ENCODE measurements around the gene TIMM44. TPM values are rescaled to one million over a fixed set of nuclear protein-coding genes. Genes with fewer than 3 reads are reported as not detected.
A peak's percentile ranks its signal among the peaks of the same experiment; 100 is the strongest.

Gene TIMM44
- total RNA-seq, 3 donors from 2014 or later = 55.5 to 80.4 (median 63.4) TPM

DNA sequence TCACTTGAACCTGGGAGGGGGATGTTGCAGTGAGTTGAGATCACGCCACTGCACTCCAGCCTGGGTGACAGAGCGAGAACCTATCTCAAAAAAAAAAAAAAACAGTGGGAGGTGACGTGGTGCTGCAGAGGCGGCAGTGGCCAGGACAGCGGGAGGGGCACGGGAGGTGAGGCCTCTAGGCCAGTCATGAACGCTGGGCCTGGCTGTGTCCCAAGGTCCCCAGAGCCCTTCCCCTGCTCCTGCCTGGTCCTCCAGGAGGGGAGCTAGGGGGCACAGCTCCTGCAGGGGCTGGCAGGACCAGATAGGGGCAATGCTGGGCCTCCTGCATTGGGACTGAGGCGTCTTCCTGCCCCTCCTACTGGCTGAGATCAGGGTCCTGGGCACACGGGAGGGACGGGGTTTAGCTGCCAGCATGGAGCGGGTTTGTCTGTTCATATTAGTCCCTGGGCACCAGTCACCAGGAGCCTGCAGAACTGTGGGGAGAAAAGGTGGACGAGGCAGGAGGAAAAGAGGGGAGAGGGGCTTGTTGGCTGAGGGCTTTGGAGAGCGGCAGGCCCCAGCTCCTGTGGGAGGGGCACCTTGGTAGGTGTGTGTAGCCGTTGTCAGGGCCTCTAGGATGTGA lies 35.3 kb downstream of the TIMM44 start:
- Histone ChIP-seq H3K36me3 (ENCODE audit: low read depth) (peaks cover 25% of the 10 kb centered on the region), H3K4me1 (ENCODE audit: low read depth) (peaks cover 14% of the 10 kb centered on the region)

DNA sequence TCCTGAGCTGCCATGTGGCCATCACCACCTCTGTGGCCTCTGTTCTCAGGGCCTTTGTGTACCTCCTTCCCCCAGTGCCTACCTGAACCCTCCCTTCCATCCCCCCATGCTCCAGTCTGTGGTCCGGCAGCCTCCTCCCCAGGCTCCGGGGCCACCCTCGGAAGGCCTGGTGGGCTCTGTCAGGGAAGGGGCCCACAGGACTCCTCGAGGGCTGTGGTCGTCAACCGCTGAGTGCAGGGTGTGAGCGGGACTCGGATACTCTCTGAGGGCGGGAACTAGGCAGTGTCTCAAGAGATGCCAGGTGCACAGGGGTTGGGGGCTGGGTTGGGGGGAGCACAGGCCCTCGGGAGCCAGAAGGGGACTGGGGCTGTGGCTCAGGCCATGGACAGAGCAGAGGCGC lies 35.9 kb downstream of the TIMM44 start:
- H3K4me3 ChIP-seq = no peak overlapping the region
- peaks cover 26% of the 10 kb centered on the region for H3K36me3 ChIP-seq (ENCODE audit: low read depth)
- DNase-seq (no peak), ATAC-seq (no peak)
- TF ChIP-seq, protein P1, sequence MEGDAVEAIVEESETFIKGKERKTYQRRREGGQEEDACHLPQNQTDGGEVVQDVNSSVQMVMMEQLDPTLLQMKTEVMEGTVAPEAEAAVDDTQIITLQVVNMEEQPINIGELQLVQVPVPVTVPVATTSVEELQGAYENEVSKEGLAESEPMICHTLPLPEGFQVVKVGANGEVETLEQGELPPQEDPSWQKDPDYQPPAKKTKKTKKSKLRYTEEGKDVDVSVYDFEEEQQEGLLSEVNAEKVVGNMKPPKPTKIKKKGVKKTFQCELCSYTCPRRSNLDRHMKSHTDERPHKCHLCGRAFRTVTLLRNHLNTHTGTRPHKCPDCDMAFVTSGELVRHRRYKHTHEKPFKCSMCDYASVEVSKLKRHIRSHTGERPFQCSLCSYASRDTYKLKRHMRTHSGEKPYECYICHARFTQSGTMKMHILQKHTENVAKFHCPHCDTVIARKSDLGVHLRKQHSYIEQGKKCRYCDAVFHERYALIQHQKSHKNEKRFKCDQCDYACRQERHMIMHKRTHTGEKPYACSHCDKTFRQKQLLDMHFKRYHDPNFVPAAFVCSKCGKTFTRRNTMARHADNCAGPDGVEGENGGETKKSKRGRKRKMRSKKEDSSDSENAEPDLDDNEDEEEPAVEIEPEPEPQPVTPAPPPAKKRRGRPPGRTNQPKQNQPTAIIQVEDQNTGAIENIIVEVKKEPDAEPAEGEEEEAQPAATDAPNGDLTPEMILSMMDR (IDR thresholded peaks at IDR 0.05) = no peak
- H3K4me1 ChIP-seq (ENCODE audit: low read depth) = peaks cover 21% of the 10 kb centered on the region
- intact Hi-C loops (cut with DNase I, micrococcal nuclease) = loop anchor here in 1 of 2 donors (10.0 kb wide), 1 partner anchor 53 kb away; no protein-coding TSS in a partner anchor
- H3K9me3 ChIP-seq = no peaks in the 10 kb centered on the region

More for the DNA sequence above, 35.3 kb downstream of the TIMM44 start:
- DNase-seq (no peak), ATAC-seq (no peak)
- Histone ChIP-seq H3K4me3 (no peak overlapping the region), H3K9me3 (no peaks in the 10 kb centered on the region)
- intact Hi-C loops (cut with DNase I, micrococcal nuclease) = loop anchor here in 1 of 2 donors (10.0 kb wide), 1 partner anchor 53 kb away; no protein-coding TSS in a partner anchor
- TF ChIP-seq, protein P1 (IDR thresholded peaks at IDR 0.05) = no peak

DNA sequence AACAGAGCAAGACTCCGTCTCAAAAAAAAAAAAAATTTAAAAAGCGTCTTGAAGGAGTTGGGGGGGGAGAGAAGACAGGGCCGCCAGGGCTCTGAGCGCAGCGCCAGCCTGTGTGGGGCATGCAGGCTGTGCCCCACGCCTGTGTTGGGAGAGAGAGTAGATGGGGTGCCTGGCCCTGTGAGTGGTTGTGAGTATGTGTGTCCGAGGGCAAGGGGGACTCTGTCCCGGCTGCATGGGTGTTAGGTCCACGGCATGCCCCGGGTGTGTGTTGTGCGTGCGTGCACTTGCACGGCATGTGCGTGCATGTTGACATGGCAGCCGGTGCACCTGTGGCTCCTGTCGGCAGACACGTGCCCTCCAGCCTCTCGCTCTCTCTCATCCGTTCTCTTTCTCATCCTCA lies 36.3 kb downstream of the TIMM44 start:
- Histone ChIP-seq H3K9me3 (no peaks in the 10 kb centered on the region), H3K36me3 (ENCODE audit: low read depth) (peaks cover 24% of the 10 kb centered on the region), H3K4me3 (no peak overlapping the region), H3K4me1 (ENCODE audit: low read depth) (peaks cover 21% of the 10 kb centered on the region)
- no peak for ATAC-seq
- intact Hi-C loops (cut with DNase I, micrococcal nuclease) = loop anchor here in 1 of 2 donors (10.0 kb wide), 1 partner anchor 52 kb away; no protein-coding TSS in a partner anchor
- DNase-seq = no peak
- TF ChIP-seq, protein P1 (IDR thresholded peaks at IDR 0.05) = no peak

DNA sequence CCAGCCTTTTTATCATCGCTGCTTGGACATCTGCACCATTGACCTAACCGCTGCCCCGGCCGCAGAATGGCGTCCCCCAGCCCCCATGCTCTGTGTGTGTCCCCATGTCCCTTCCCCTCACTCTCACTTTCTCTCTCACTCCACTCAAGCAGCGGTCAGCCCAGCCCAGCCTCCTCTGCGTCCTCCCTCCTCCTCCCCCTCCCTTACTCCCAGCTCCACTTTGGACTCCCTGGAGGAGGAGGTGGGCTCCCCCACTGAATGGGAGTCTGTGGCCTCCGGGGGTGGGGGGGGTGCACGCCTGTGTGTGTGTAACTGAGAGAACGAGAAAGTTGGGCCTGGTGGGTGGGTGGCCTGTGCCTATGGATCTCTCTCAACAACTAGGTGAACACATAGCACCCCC lies 37.6 kb downstream of the TIMM44 start:
- H3K9me3 ChIP-seq = no peaks in the 10 kb centered on the region
- ATAC-seq (no peak), DNase-seq (peak in 1 of 3 donors; percentile 57)
- TF ChIP-seq, protein P1 (IDR thresholded peaks at IDR 0.05) = no peak
- H3K36me3 ChIP-seq (ENCODE audit: low read depth) = peaks cover 15% of the 10 kb centered on the region
- no peak overlapping the region for H3K4me3 ChIP-seq
- intact Hi-C loops (cut with DNase I, micrococcal nuclease) = loop anchor here in 1 of 2 donors (10.0 kb wide), 1 partner anchor 51 kb away; no protein-coding TSS in a partner anchor
- peaks cover 21% of the 10 kb centered on the region for H3K4me1 ChIP-seq (ENCODE audit: low read depth)

DNA sequence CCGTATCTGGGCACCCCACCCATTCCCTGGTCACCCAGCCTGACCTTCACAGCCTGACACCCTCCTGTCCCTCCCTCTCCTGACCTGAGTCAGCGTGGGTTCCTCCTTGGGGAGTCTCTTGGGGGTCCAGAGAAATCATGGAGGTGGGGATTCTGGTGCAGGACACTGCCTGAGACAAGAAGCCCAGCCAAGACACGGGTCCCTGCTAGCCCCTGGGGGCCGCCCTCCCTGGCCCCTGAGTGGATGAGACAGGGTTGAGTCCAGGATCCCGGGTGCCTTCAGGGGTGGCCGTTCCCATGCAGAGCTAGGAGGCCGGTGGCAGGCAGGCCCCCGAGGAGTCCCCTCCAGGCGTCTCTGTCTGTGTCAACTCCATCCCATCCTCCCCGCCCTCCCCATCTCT lies 38.2 kb downstream of the TIMM44 start:
- no peak overlapping the region for H3K4me3 ChIP-seq
- peak in 1 of 3 donors; percentile 57 for DNase-seq
- peaks cover 21% of the 10 kb centered on the region for H3K4me1 ChIP-seq (ENCODE audit: low read depth)
- intact Hi-C loops (cut with DNase I, micrococcal nuclease) = loop anchor here in 1 of 2 donors (10.0 kb wide), 1 partner anchor 50 kb away; no protein-coding TSS in a partner anchor
- H3K36me3 ChIP-seq (ENCODE audit: low read depth) = peaks cover 11% of the 10 kb centered on the region
- H3K9me3 ChIP-seq = no peaks in the 10 kb centered on the region
- TF ChIP-seq, protein P1 (IDR thresholded peaks at IDR 0.05) = no peak
- ATAC-seq = no peak

Data from mucosa of descending colon (tissue), 3 donors.